ENCODE results near the gene KRT23. TPM values are rescaled to one million over a fixed set of nuclear protein-coding genes. Genes with fewer than 3 reads are reported as not detected.

KRT23 gene
- total and polyA plus RNA-seq, 12 donors = 0.03 TPM; not detected in 11

GRCh38 chr17:40940266-40940665 is 2.8 kb upstream of the KRT23 start:
- TF ChIP-seq CTCF (IDR thresholded peaks at IDR 0.05) (no peak), POLR2A (IDR thresholded peaks at IDR 0.05) (no peak)
- WGBS, 4 donors = 75 to 86% (median 77%) methylated on average over 6 of the region's 6 CpGs
- no peak for DNase-seq
- intact Hi-C loops (cut with DNase I) = no loop called here
- Histone ChIP-seq H3K36me3 (replicated peaks in 1 of 2) (no peaks in the 10 kb centered on the region), H3K4me1 (replicated peaks in 1 of 2) (no peaks in the 10 kb centered on the region), H3K9me3 (replicated peaks in 1 of 3) (no peaks in the 10 kb centered on the region), H3K27ac (no peak overlapping the region), H3K27me3 (no peaks in the 10 kb centered on the region), H3K4me3 (no peak overlapping the region)

GRCh38 chr17:40938981-40939380 is 1.5 kb upstream of the KRT23 start:
- Histone ChIP-seq H3K9me3 (replicated peaks in 1 of 3) (no peaks in the 10 kb centered on the region), H3K27ac (no peak overlapping the region), H3K4me1 (replicated peaks in 1 of 2) (no peaks in the 10 kb centered on the region), H3K27me3 (no peaks in the 10 kb centered on the region), H3K4me3 (no peak overlapping the region), H3K36me3 (replicated peaks in 1 of 2) (no peaks in the 10 kb centered on the region)
- DNase-seq = peak in 2 of 7 donors; percentile 7 to 11
- TF ChIP-seq CTCF (IDR thresholded peaks at IDR 0.05) (no peak), POLR2A (IDR thresholded peaks at IDR 0.05) (no peak)
- WGBS, 4 donors = 81 to 93% (median 91%) methylated on average over 3 of the region's 3 CpGs
- intact Hi-C loops (cut with DNase I) = no loop called here

- Histone ChIP-seq H3K27ac (no peak overlapping the region), H3K9me3 (replicated peaks in 1 of 3) (no peaks in the 10 kb centered on the region), H3K4me3 (no peak overlapping the region), H3K27me3 (no peaks in the 10 kb centered on the region), H3K36me3 (replicated peaks in 1 of 2) (no peaks in the 10 kb centered on the region), H3K4me1 (replicated peaks in 1 of 2) (no peaks in the 10 kb centered on the region)
- DNase-seq = no peak
- intact Hi-C loops (cut with DNase I) = no loop called here
- TF ChIP-seq POLR2A (IDR thresholded peaks at IDR 0.05) (no peak), CTCF (IDR thresholded peaks at IDR 0.05) (no peak)
- WGBS, 4 donors = 53 to 69% (median 64%) methylated on average over 5 of the region's 5 CpGs
These were observed 470 bp downstream of the KRT23 start for GRCh38 chr17:40936976-40937375.

- H3K9me3 ChIP-seq (replicated peaks in 1 of 3) = no peaks in the 10 kb centered on the region
- intact Hi-C loops (cut with DNase I) = no loop called here
- no peak for TF ChIP-seq CTCF (IDR thresholded peaks at IDR 0.05)
- no peak for TF ChIP-seq POLR2A (IDR thresholded peaks at IDR 0.05)
- H3K4me3 ChIP-seq = no peak overlapping the region
- H3K27ac ChIP-seq = no peak overlapping the region
- H3K36me3 ChIP-seq (replicated peaks in 1 of 2) = no peaks in the 10 kb centered on the region
- no peaks in the 10 kb centered on the region for H3K4me1 ChIP-seq (replicated peaks in 1 of 2)
- no peaks in the 10 kb centered on the region for H3K27me3 ChIP-seq
- no peak for DNase-seq
- 86 to 89% (median 89%) methylated on average over 7 to 19 of the region's 19 CpGs for WGBS, 4 donors
These were observed 942 bp downstream of the KRT23 start for GRCh38 chr17:40936437-40936971.
